HepG2 (cell line): ENCODE results near the gene TFAP2A. TPM values are rescaled to one million over a fixed set of nuclear protein-coding genes. Genes with fewer than 3 reads are reported as not detected.

Experiments used
- ATAC-seq: fragments of 200-7000 bp; cut with Tn5 transposase; 3 replicates; pipeline ENCODE4 v1.9.1; 2020; ENCODE audit warnings: mild to moderate bottlenecking, moderate library complexity
- BruUV-seq: library from RNA; stranded (reverse); fragments of 400-500 nt; replicated peaks from 2 replicates; lab custom pipeline; 2021; lab: Mats Ljungman, UMichigan
- CTCF ChIA-PET: fragments of 300-600 bp; formaldehyde crosslinking; extraction: SDS; loops from one replicate; lab custom pipeline; 2021; ENCODE audit warnings: low total read pairs, inconsistent platforms, low intra/inter-chr PET ratio; lab: Yijun Ruan, JAX
- POLR2A ChIA-PET: fragments of 350-600 bp; sonication (Branson Sonifier 250); formaldehyde crosslinking; loops from one replicate; lab custom pipeline; 2020; ENCODE audit warnings: antibody characterized with exemption, inconsistent platforms; lab: Yijun Ruan, JAX
- DNase-seq: peaks from one replicate; pipeline ENCODE4 v3.0.0-alpha.2; 2015; ENCODE audit warnings: low spot score
- FAIRE-seq: peaks from 3 replicates; lab custom pipeline; 2011; peaks lifted over from hg19 to GRCh38; lab: Jason Lieb, UNC
- H2AFZ ChIP-seq: one replicate; pipeline ENCODE4 v1.6.1; 2011; ENCODE audit warnings: low read length, inconsistent platforms
- H3K27ac ChIP-seq: fragments of 300-600 bp; 3 replicates; pipeline ENCODE4 v1.8.0; 2011; ENCODE audit warnings: mixed run types, mild to moderate bottlenecking, mixed read lengths, low read length, inconsistent platforms; ENCODE audit not compliant: insufficient read depth; ENCODE audit errors: extremely low read length
- H3K27me3 ChIP-seq, 2 experiments: fragments of 200-600 bp in 1 of 2; 2 replicates in 1 of 2; 3 replicates in 1 of 2; pipeline versions ENCODE4 v1.6.0 to v1.8.0; 2011; ENCODE audit warnings: low read length in 2 of 2, mild to moderate bottlenecking in 2 of 2, moderate library complexity in 2 of 2, inconsistent platforms in 1 of 2; ENCODE audit not compliant: insufficient read depth in 2 of 2, control insufficient read depth in 1 of 2
- H3K36me3 ChIP-seq, 2 experiments: fragments of 200-600 bp in 1 of 2; replicated peaks in 1 of 2; 2 replicates in 1 of 2; 3 replicates in 1 of 2; pipeline versions ENCODE4 v1.5.1 to v1.8.0; 2011; ENCODE audit warnings: low read length in 2 of 2, inconsistent platforms in 1 of 2; ENCODE audit not compliant: insufficient read depth in 2 of 2, control insufficient read depth in 1 of 2
- H3K4me1 ChIP-seq: 2 replicates; pipeline ENCODE4 v1.5.1; 2012; ENCODE audit warnings: low read length, inconsistent platforms; ENCODE audit not compliant: insufficient read depth
- H3K4me2 ChIP-seq: 2 replicates; pipeline ENCODE4 v1.6.0; 2011; ENCODE audit warnings: low read depth, low read length, inconsistent platforms
- H3K4me3 ChIP-seq, 3 experiments: fragments of 200-600 bp in 1 of 3; sonication (generic), shearing (Covaris generic) in 1 of 3; replicated peaks in 1 of 3; 2 replicates each; pipeline ENCODE4 v1.5.1; 2011 to 2016; ENCODE audit warnings: low read length in 3 of 3, inconsistent platforms in 2 of 3, low read depth in 2 of 3, mild to moderate bottlenecking in 2 of 3, control low read depth in 1 of 3, mixed read lengths in 1 of 3; ENCODE audit not compliant: insufficient read depth in 1 of 3
- H3K79me2 ChIP-seq: one replicate; pipeline ENCODE4 v1.6.1; 2011; ENCODE audit warnings: low read length, inconsistent platforms; ENCODE audit not compliant: insufficient read depth
- H3K9ac ChIP-seq: 2 replicates; pipeline ENCODE4 v1.6.0; 2011; ENCODE audit warnings: mild to moderate bottlenecking, low read depth, low read length, inconsistent platforms; ENCODE audit not compliant: insufficient read depth
- H3K9me3 ChIP-seq: 2 replicates; pipeline ENCODE4 v1.5.1; 2012; ENCODE audit warnings: mild to moderate bottlenecking, low read length
- H4K20me1 ChIP-seq: 2 replicates; pipeline ENCODE4 v1.6.0; 2011; ENCODE audit warnings: inconsistent platforms, mild to moderate bottlenecking, low read length, moderate library complexity; ENCODE audit not compliant: insufficient read depth
- ARID3A ChIP-seq: IDR thresholded peaks from 2 replicates; pipeline ENCODE4 v1.6.1; 2012; ENCODE audit warnings: low read depth, low read length, improper control_type of control experiment
- ARNTL ChIP-seq: sonication (generic); formaldehyde crosslinking; IDR thresholded peaks from 2 replicates; pipeline ENCODE4 v1.4.0; 2020; ENCODE audit warnings: mild to moderate bottlenecking, missing genetic modification reagents
- BHLHE40 ChIP-seq: IDR thresholded peaks from 2 replicates; pipeline ENCODE4 v1.6.1; 2011; ENCODE audit warnings: low read length, improper control_type of control experiment
- DDIT3 ChIP-seq: sonication (generic); formaldehyde crosslinking; IDR thresholded peaks from 2 replicates; pipeline ENCODE4 v1.4.0; 2020; ENCODE audit warnings: mild to moderate bottlenecking, missing genetic modification reagents
- DPF2 ChIP-seq: sonication (generic); formaldehyde crosslinking; IDR thresholded peaks from 2 replicates; pipeline ENCODE4 v1.4.0; 2020; ENCODE audit warnings: mild to moderate bottlenecking, low read depth, missing genetic modification reagents, borderline replicate concordance
- ETV5 ChIP-seq: IDR thresholded peaks from 2 replicates; pipeline ENCODE4 v1.6.1; 2018; ENCODE audit warnings: missing biosample characterization, missing genetic modification reagents, inconsistent platforms, borderline replicate concordance
- FOXK2 ChIP-seq: fragments of 450-650 bp; IDR thresholded peaks from 2 replicates; pipeline ENCODE4 v1.6.1; 2016
- GTF3A ChIP-seq: sonication (generic); formaldehyde crosslinking; conservative IDR thresholded peaks from 2 replicates; pipeline ENCODE4 v1.4.0; 2020; ENCODE audit warnings: mild to moderate bottlenecking, missing genetic modification reagents
- HCFC1 ChIP-seq: fragments of 150-350 bp; IDR thresholded peaks from 2 replicates; pipeline ENCODE4 v1.6.1; 2014; ENCODE audit warnings: low read depth, low read length
- HNRNPH1 ChIP-seq: fragments of 200-400 bp; formaldehyde crosslinking; optimal IDR thresholded peaks from 2 replicates; pipeline ENCODE3; 2017; ENCODE audit warnings: mild to moderate bottlenecking, low read depth, low read length
- JUND ChIP-seq: sonication (generic); formaldehyde crosslinking; IDR thresholded peaks from 2 replicates; pipeline ENCODE4 v1.8.0; 2022; ENCODE audit warnings: mild to moderate bottlenecking, missing genetic modification reagents
- KDM1A ChIP-seq: IDR thresholded peaks from 2 replicates; pipeline ENCODE4 v1.6.1; 2016; ENCODE audit warnings: missing compliant biosample characterization
- SP140L ChIP-seq: sonication (generic); formaldehyde crosslinking; IDR thresholded peaks from 2 replicates; pipeline ENCODE4 v1.4.0; 2020; ENCODE audit warnings: missing genetic modification reagents, borderline replicate concordance
- SP4 ChIP-seq: sonication (generic); formaldehyde crosslinking; IDR thresholded peaks from 2 replicates; pipeline ENCODE4 v1.8.1; 2023; ENCODE audit warnings: mild to moderate bottlenecking, missing genetic modification reagents
- TRIM22 ChIP-seq: fragments of 450-650 bp; IDR thresholded peaks from 2 replicates; pipeline ENCODE4 v1.6.1; 2017
- ZNF362 ChIP-seq: sonication (generic); formaldehyde crosslinking; IDR thresholded peaks from 2 replicates; pipeline ENCODE4 v1.4.0; 2020; ENCODE audit warnings: missing genetic modification reagents, mild to moderate bottlenecking, borderline replicate concordance
- ZNF510 ChIP-seq: sonication (generic); formaldehyde crosslinking; IDR thresholded peaks from 2 replicates; pipeline ENCODE4 v1.4.0; 2020; ENCODE audit warnings: low read depth, mild to moderate bottlenecking, missing genetic modification reagents
- ZNF572 ChIP-seq: sonication (generic); formaldehyde crosslinking; IDR thresholded peaks from 2 replicates; pipeline ENCODE4 v1.5.1; 2020; ENCODE audit warnings: mild to moderate bottlenecking, missing genetic modification reagents
- ZNF749 ChIP-seq: sonication (generic); formaldehyde crosslinking; IDR thresholded peaks from 2 replicates; pipeline ENCODE4 v1.8.0; 2022; ENCODE audit warnings: mild to moderate bottlenecking, missing genetic modification reagents, moderate library complexity, borderline replicate concordance
- WGBS: methylation state at CpG from one replicate; pipeline ENCODE4 v1.1.6; 2017; ENCODE audit warnings: low lambda C conversion rate; 5-methylcytosine and 5-hydroxymethylcytosine counted together
- in situ Hi-C: cut with HindIII; loops from 2 replicates; pipeline ENCODE4 v1.10.0; 2017; ENCODE audit warnings: low pct_unique_long_range_greater_than_20kb; ENCODE audit not compliant: extremely low pct_ligation_motif_present
- intact Hi-C: fragments of 100-400 bp; cut with micrococcal nuclease; formaldehyde crosslinking; loops from one replicate; pipeline ENCODE4 v1.10.0; 2022; ENCODE audit not compliant: unreplicated experiment
- polyA plus RNA-seq, 8 experiments: library from polyadenylated mRNA; depleted of rRNA in 3 of 8; stranded (reverse) in 7 of 8; unstranded in 1 of 8; fragments of >200 nt; fragmentation: Illumina TruSeq in 4 of 8; extraction: Trizol in 4 of 8; gene quantifications; 2 replicates each; pipeline versions ENCODE4 v1.2.1 to v1.2.3, GENCODE V29; 2011 to 2016; ENCODE audit warnings: low read depth in 4 of 8, missing spikeins in 1 of 8, mixed read lengths in 1 of 8; ENCODE audit not compliant: insufficient read depth in 1 of 8
- total RNA-seq, 5 experiments: library from RNA; depleted of rRNA; stranded (reverse); fragments of >200 nt; fragmentation: Illumina TruSeq; extraction: Trizol; gene quantifications; 2 replicates each; pipeline ENCODE4 v1.2.3, GENCODE V29; 2016; ENCODE audit warnings: low read depth in 1 of 5

Gene TFAP2A
- total and polyA plus RNA-seq, 2 of the 13 experiments (the other 11 are each of a cell fraction or from before 2014, with no cell fraction given) = not detected

- H3K27me3 ChIP-seq = peaks cover 7 to 65% of the 10 kb centered on the region in 2 experiments
- H3K79me2 ChIP-seq = no peaks in the 10 kb centered on the region
- no TSS peak for BruUV-seq
- no peak for FAIRE-seq
- H4K20me1 ChIP-seq = no peaks in the 10 kb centered on the region
- no peaks in the 10 kb centered on the region for H3K36me3 ChIP-seq
- H3K9me3 ChIP-seq = no peaks in the 10 kb centered on the region
- WGBS = 0% methylated on average over 1 of the region's 1 CpG
- H2AFZ ChIP-seq = no peak overlapping the region
- DNase-seq = no peak
- H3K9ac ChIP-seq = no peak overlapping the region
- CTCF ChIA-PET = no interaction called here
- H3K27ac ChIP-seq = no peak overlapping the region
- no peak overlapping the region for H3K4me3 ChIP-seq
- no peak for TF ChIP-seq GTF3A (CRISPR knock-in tag)
- TF ChIP-seq ZNF510 (CRISPR knock-in tag) = no peak
- no peak for TF ChIP-seq ZNF362 (CRISPR knock-in tag)
- no peak for TF ChIP-seq SP140L (CRISPR knock-in tag)
- TF ChIP-seq DPF2 (CRISPR knock-in tag) = no peak
- no peak for TF ChIP-seq SP4 (CRISPR knock-in tag)
- TF ChIP-seq ARID3A = no peak
- no peak for TF ChIP-seq ZNF749 (CRISPR knock-in tag)
- no peak for TF ChIP-seq KDM1A (CRISPR knock-in tag)
- no peak for TF ChIP-seq TRIM22
- no peak for TF ChIP-seq HNRNPH1
- TF ChIP-seq JUND = no peak
- no peak for TF ChIP-seq ZNF572
- TF ChIP-seq BHLHE40 = no peak
- TF ChIP-seq ARNTL (CRISPR knock-in tag) = no peak
- TF ChIP-seq HCFC1 = no peak
- TF ChIP-seq FOXK2 = no peak
- no peak for TF ChIP-seq ETV5 (CRISPR knock-in tag)
- TF ChIP-seq DDIT3 (CRISPR knock-in tag) = no peak
- TF ChIP-seq, all 625 proteins: peak for 0
- in situ Hi-C loops (no loop called here), intact Hi-C loops (no loop called here)
- H3K4me2 ChIP-seq = no peak overlapping the region
- H3K4me1 ChIP-seq = no peaks in the 10 kb centered on the region
- ATAC-seq = no peak
- POLR2A ChIA-PET = no interaction called here
Measured at GRCh38 chr6:10408457-10408856, 6.4 kb downstream of the TFAP2A start.
